ENCODE results near the gene EREG. TPM values are rescaled to one million over a fixed set of nuclear protein-coding genes. Genes with fewer than 3 reads are reported as not detected.

EREG gene
- polyA plus RNA-seq, 1 donor (not counting 4 experiments of a cell fraction or from before 2014, with no cell fraction given) = 38.7 TPM

DNA sequence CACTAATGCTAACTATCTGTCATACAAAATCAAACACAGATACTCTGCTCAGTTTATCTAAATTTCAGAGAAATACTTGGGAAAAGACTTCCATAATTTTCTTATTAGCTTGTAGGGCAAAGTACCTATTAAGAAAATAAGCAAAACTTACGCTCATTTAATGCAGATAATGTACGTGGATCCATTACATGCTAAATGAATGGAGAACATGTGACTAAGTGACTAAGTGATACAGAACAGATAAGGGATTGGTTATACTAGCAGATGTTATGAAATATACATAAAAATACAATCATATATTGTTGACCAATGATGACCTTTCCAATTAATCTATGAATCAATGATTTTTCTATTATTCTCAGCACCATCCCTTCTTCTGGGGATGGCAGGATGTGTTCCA is 25.7 kb downstream of the EREG start:
- peaks cover 2 to 6% of the 10 kb centered on the region in 2 experiments for H3K36me3 ChIP-seq (ENCODE audit: control insufficient read depth in 2 of 2, extremely low read depth in 1 of 2, insufficient read depth in 2 of 2, low read length in 2 of 2)
- H3K4me1 ChIP-seq (ENCODE audit: control insufficient read depth, extremely low read depth, insufficient read depth, low read length) = peaks cover 3% of the 10 kb centered on the region
- dilution Hi-C loops (cut with MboI; ENCODE audit: extremely low pct_ligation_motif_present, low sequenced_read_pairs) = no loop called here
- H3K9ac ChIP-seq (ENCODE audit: control insufficient read depth, extremely low read depth, insufficient read depth, low read length) = no peak overlapping the region
- H3K4me2 ChIP-seq (ENCODE audit: control insufficient read depth, extremely low read depth, insufficient read depth, low read depth, low read length) = no peak overlapping the region
- H3K27ac ChIP-seq (ENCODE audit: control insufficient read depth, insufficient read depth, low read length) = no peak overlapping the region
- no peaks in the 10 kb centered on the region for H4K20me1 ChIP-seq (ENCODE audit: control insufficient read depth, extremely low read depth, insufficient read depth, low read length)
- no peak overlapping the region for H3K4me3 ChIP-seq (ENCODE audit: control insufficient read depth in 2 of 3, extremely low read depth in 1 of 3, insufficient read depth in 2 of 3, low read depth in 1 of 3, low read length in 3 of 3)
- no peaks in the 10 kb centered on the region for H3K9me1 ChIP-seq (ENCODE audit: control insufficient read depth, extremely low read depth, insufficient read depth, low read length)
- FAIRE-seq (no peak), DNase-seq (ENCODE audit: low read depth, low spot score) (no peak)
- no peaks in the 10 kb centered on the region for H3K79me2 ChIP-seq (ENCODE audit: control insufficient read depth, insufficient read depth, low read length)
- H3K9me3 ChIP-seq (ENCODE audit: control insufficient read depth, low read depth, low read length) = no peaks in the 10 kb centered on the region
- no peak overlapping the region for H2AFZ ChIP-seq (ENCODE audit: control insufficient read depth, low read length)
- TF ChIP-seq EZH2 (IDR thresholded peaks at IDR 0.05; ENCODE audit: low read length) (no peak), CTCF (optimal IDR thresholded peaks at IDR 0.05 in 1 of 3, IDR thresholded peaks at IDR 0.05 in 1 of 3, conservative IDR thresholded peaks at IDR 0.05 in 1 of 3; ENCODE audit: extremely low read depth in 1 of 3, insufficient read depth in 2 of 3, low read length in 3 of 3) (no peak)
- H3K27me3 ChIP-seq (ENCODE audit: control insufficient read depth, extremely low read depth, insufficient read depth, low read length) = no peaks in the 10 kb centered on the region

GRCh38 chr4:74391346-74391745 is 26.4 kb downstream of the EREG start:
- H3K9me1 ChIP-seq (ENCODE audit: control insufficient read depth, extremely low read depth, insufficient read depth, low read length) = no peaks in the 10 kb centered on the region
- no peak overlapping the region for H3K27ac ChIP-seq (ENCODE audit: control insufficient read depth, insufficient read depth, low read length)
- H3K4me1 ChIP-seq (ENCODE audit: control insufficient read depth, extremely low read depth, insufficient read depth, low read length) = peaks cover 3% of the 10 kb centered on the region
- H3K4me3 ChIP-seq (ENCODE audit: control insufficient read depth in 2 of 3, extremely low read depth in 1 of 3, insufficient read depth in 2 of 3, low read depth in 1 of 3, low read length in 3 of 3) = no peak overlapping the region
- DNase-seq (ENCODE audit: low read depth, low spot score) = no peak
- no peak for FAIRE-seq
- H4K20me1 ChIP-seq (ENCODE audit: control insufficient read depth, extremely low read depth, insufficient read depth, low read length) = no peaks in the 10 kb centered on the region
- H3K79me2 ChIP-seq (ENCODE audit: control insufficient read depth, insufficient read depth, low read length) = no peaks in the 10 kb centered on the region
- H3K27me3 ChIP-seq (ENCODE audit: control insufficient read depth, extremely low read depth, insufficient read depth, low read length) = no peaks in the 10 kb centered on the region
- H3K4me2 ChIP-seq (ENCODE audit: control insufficient read depth, extremely low read depth, insufficient read depth, low read depth, low read length) = no peak overlapping the region
- peaks cover 0 to 6% of the 10 kb centered on the region in 2 experiments for H3K36me3 ChIP-seq (ENCODE audit: control insufficient read depth in 2 of 2, extremely low read depth in 1 of 2, insufficient read depth in 2 of 2, low read length in 2 of 2)
- dilution Hi-C loops (cut with MboI; ENCODE audit: extremely low pct_ligation_motif_present, low sequenced_read_pairs) = no loop called here
- H3K9me3 ChIP-seq (ENCODE audit: control insufficient read depth, low read depth, low read length) = no peaks in the 10 kb centered on the region
- H2AFZ ChIP-seq (ENCODE audit: control insufficient read depth, low read length) = no peak overlapping the region
- H3K9ac ChIP-seq (ENCODE audit: control insufficient read depth, extremely low read depth, insufficient read depth, low read length) = no peak overlapping the region
- TF ChIP-seq CTCF (optimal IDR thresholded peaks at IDR 0.05 in 1 of 3, IDR thresholded peaks at IDR 0.05 in 1 of 3, conservative IDR thresholded peaks at IDR 0.05 in 1 of 3; ENCODE audit: extremely low read depth in 1 of 3, insufficient read depth in 2 of 3, low read length in 3 of 3) = no peak
- no peak for TF ChIP-seq EZH2 (IDR thresholded peaks at IDR 0.05; ENCODE audit: low read length)

Measured in keratinocyte (primary cell).